Neuronal stem cell (in vitro differentiated cells): Measurements from ENCODE around the gene COL6A3.

ENCODE experiments used
- DNase-seq: peaks from one replicate; pipeline ENCODE4 v3.0.0-alpha.2; 2013; ENCODE audit warnings: low spot score
- H2AFZ ChIP-seq: one replicate; pipeline ENCODE4 v1.6.1; 2013; ENCODE audit warnings: mild to moderate bottlenecking, low read length, inconsistent platforms
- H2AK5ac ChIP-seq: 2 replicates; pipeline ENCODE4 v1.6.1; 2013; ENCODE audit warnings: low read depth, mild to moderate bottlenecking, inconsistent platforms, low read length, moderate library complexity, mixed read lengths
- H2BK120ac ChIP-seq: 2 replicates; pipeline ENCODE4 v1.6.1; 2013; ENCODE audit warnings: low read depth, mild to moderate bottlenecking, inconsistent platforms, low read length, moderate library complexity, mixed read lengths
- H2BK12ac ChIP-seq: one replicate; pipeline ENCODE4 v1.6.1; 2013; ENCODE audit warnings: low read length, inconsistent platforms
- H2BK15ac ChIP-seq: 2 replicates; pipeline ENCODE4 v1.6.1; 2013; ENCODE audit warnings: mild to moderate bottlenecking, low read length, inconsistent platforms, mixed read lengths
- H2BK5ac ChIP-seq: one replicate; pipeline ENCODE4 v1.6.1; 2013; ENCODE audit warnings: inconsistent platforms, mild to moderate bottlenecking, low read length, moderate library complexity
- H3K14ac ChIP-seq: one replicate; pipeline ENCODE4 v1.6.1; 2013; ENCODE audit warnings: low read length, inconsistent platforms
- H3K18ac ChIP-seq: 2 replicates; pipeline ENCODE4 v1.6.1; 2013; ENCODE audit warnings: low read length, inconsistent platforms
- H3K23ac ChIP-seq: 2 replicates; pipeline ENCODE4 v1.6.1; 2013; ENCODE audit warnings: low read depth, mild to moderate bottlenecking, mixed read lengths, low read length, inconsistent platforms; ENCODE audit not compliant: poor library complexity
- H3K27ac ChIP-seq: replicated peaks from 3 replicates; pipeline ENCODE4 v1.5.1; 2013; ENCODE audit warnings: low read length, inconsistent platforms
- H3K27me3 ChIP-seq, 3 experiments: 2 replicates each; pipeline ENCODE4 v1.6.1; 2013; ENCODE audit warnings: low read length in 3 of 3, mild to moderate bottlenecking in 2 of 3, inconsistent platforms in 1 of 3, low read depth in 1 of 3, mixed read lengths in 1 of 3, moderate library complexity in 1 of 3; ENCODE audit not compliant: control insufficient read depth in 3 of 3, insufficient read depth in 3 of 3
- H3K36me3 ChIP-seq, 2 donors: replicated peaks in 1 of 2; 2 replicates each; pipeline ENCODE4 v1.6.1; 2013; ENCODE audit warnings: low read length in 2 of 2; ENCODE audit not compliant: control insufficient read depth in 2 of 2, insufficient read depth in 2 of 2
- H3K4ac ChIP-seq: 2 replicates; pipeline ENCODE4 v1.6.1; 2013; ENCODE audit warnings: inconsistent platforms, mild to moderate bottlenecking, low read length, moderate library complexity
- H3K4me1 ChIP-seq, 2 donors: 1 replicate in 1 of 2; 2 replicates in 1 of 2; pipeline ENCODE4 v1.6.1; 2013; ENCODE audit warnings: low read length in 2 of 2, low read depth in 1 of 2; ENCODE audit not compliant: control insufficient read depth in 2 of 2, insufficient read depth in 1 of 2
- H3K4me2 ChIP-seq: one replicate; pipeline ENCODE4 v1.6.1; 2013; ENCODE audit warnings: mild to moderate bottlenecking, low read length, inconsistent platforms; ENCODE audit not compliant: insufficient read depth, poor library complexity, severe bottlenecking
- H3K4me3 ChIP-seq, 2 donors: 2 replicates each; pipeline ENCODE4 v1.5.1; 2013; ENCODE audit warnings: low read length in 2 of 2, mild to moderate bottlenecking in 2 of 2, inconsistent platforms in 1 of 2, moderate library complexity in 1 of 2
- H3K79me1 ChIP-seq: one replicate; pipeline ENCODE4 v1.6.1; 2013; ENCODE audit warnings: low read depth, mild to moderate bottlenecking, inconsistent platforms, low read length, moderate library complexity
- H3K9ac ChIP-seq: one replicate; pipeline ENCODE4 v1.6.1; 2013; ENCODE audit warnings: mild to moderate bottlenecking, low read depth, low read length, inconsistent platforms; ENCODE audit not compliant: poor library complexity
- H3K9me3 ChIP-seq, 2 donors: replicated peaks in 1 of 2; 2 replicates each; pipeline versions ENCODE3 to v1.6.1; 2013; ENCODE audit warnings: low read length in 2 of 2, mild to moderate bottlenecking in 2 of 2, inconsistent platforms in 1 of 2, low read depth in 1 of 2, mixed read lengths in 1 of 2, moderate library complexity in 1 of 2; ENCODE audit not compliant: control insufficient read depth in 2 of 2, insufficient read depth in 1 of 2
- H4K8ac ChIP-seq: one replicate; pipeline ENCODE4 v1.6.1; 2013; ENCODE audit warnings: low read depth, mild to moderate bottlenecking, inconsistent platforms, low read length, moderate library complexity
- H4K91ac ChIP-seq: one replicate; pipeline ENCODE4 v1.6.1; 2013; ENCODE audit warnings: low read length, low read depth, mild to moderate bottlenecking, inconsistent platforms; ENCODE audit not compliant: poor library complexity
- WGBS, 2 donors: extraction: QIAGEN DNeasy Blood & Tissue Kit; methylation state at CpG; one replicate each; pipeline ENCODE4 v1.1.7; 2013; ENCODE audit warnings: missing lambda C conversion rate in 2 of 2, mixed read lengths in 1 of 2; ENCODE audit not compliant: insufficient read length in 2 of 2, insufficient replicate concordance in 1 of 2; ENCODE audit errors: extremely low coverage in 2 of 2; 5-methylcytosine and 5-hydroxymethylcytosine counted together

COL6A3 gene

GRCh38 chr2:237449193-237449881 is 35.4 kb upstream of the COL6A3 start:
- Histone ChIP-seq H3K9me3 (no peaks in the 10 kb centered on the region), H3K79me1 (no peaks in the 10 kb centered on the region), H3K18ac (no peak overlapping the region), H3K4me3 (no peak overlapping the region), H3K4ac (no peak overlapping the region), H3K23ac (no peak overlapping the region), H2BK12ac (no peak overlapping the region), H3K27ac (no peak overlapping the region), H4K91ac (no peak overlapping the region), H2BK5ac (no peak overlapping the region), H3K27me3 (peaks cover 0 to 3% (median 0%) of the 10 kb centered on the region in 3 experiments), H3K4me2 (no peak overlapping the region), H3K9ac (no peak overlapping the region), H3K36me3 (no peaks in the 10 kb centered on the region), H3K14ac (no peak overlapping the region), H3K4me1 (no peaks in the 10 kb centered on the region), H2BK15ac (no peak overlapping the region), H2AFZ (no peak overlapping the region), H2BK120ac (no peak overlapping the region), H4K8ac (no peak overlapping the region), H2AK5ac (no peak overlapping the region)
- no peak for DNase-seq
- WGBS, 2 donors = no CpG with 5 or more reads among the region's 13 CpGs

- Histone ChIP-seq H3K18ac (no peak overlapping the region), H3K14ac (no peak overlapping the region), H2AFZ (no peak overlapping the region), H3K4me1 (no peaks in the 10 kb centered on the region), H2BK5ac (no peak overlapping the region), H3K4me2 (no peak overlapping the region), H3K23ac (no peak overlapping the region), H3K79me1 (no peaks in the 10 kb centered on the region), H2BK12ac (no peak overlapping the region), H2BK120ac (no peak overlapping the region), H3K36me3 (no peaks in the 10 kb centered on the region), H3K27me3 (peaks cover 0 to 3% (median 0%) of the 10 kb centered on the region in 3 experiments), H3K4me3 (no peak overlapping the region), H4K91ac (no peak overlapping the region), H3K4ac (no peak overlapping the region), H4K8ac (no peak overlapping the region), H3K9me3 (no peaks in the 10 kb centered on the region), H3K9ac (no peak overlapping the region), H2BK15ac (no peak overlapping the region), H3K27ac (no peak overlapping the region), H2AK5ac (no peak overlapping the region)
- no CpG with 5 or more reads among the region's 6 CpGs for WGBS, 2 donors
- DNase-seq = no peak
Measured at GRCh38 chr2:237448626-237449025, 34.7 kb upstream of the COL6A3 start.

- Histone ChIP-seq H3K23ac (no peak overlapping the region), H2AFZ (no peak overlapping the region), H2BK5ac (no peak overlapping the region), H2BK15ac (no peak overlapping the region), H3K27me3 (peaks cover 0 to 3% (median 0%) of the 10 kb centered on the region in 3 experiments), H3K27ac (no peak overlapping the region), H3K9me3 (no peaks in the 10 kb centered on the region), H3K4me2 (no peak overlapping the region), H4K91ac (no peak overlapping the region), H3K36me3 (no peaks in the 10 kb centered on the region), H3K18ac (peak overlapping the region; percentile 6), H4K8ac (no peak overlapping the region), H3K14ac (no peak overlapping the region), H3K9ac (no peak overlapping the region), H3K4me1 (no peaks in the 10 kb centered on the region), H2BK120ac (no peak overlapping the region), H3K4me3 (no peak overlapping the region), H2BK12ac (no peak overlapping the region), H2AK5ac (no peak overlapping the region), H3K79me1 (no peaks in the 10 kb centered on the region), H3K4ac (no peak overlapping the region)
- no CpG with 5 or more reads among the region's 7 CpGs for WGBS, 2 donors
- no peak for DNase-seq
Measured at GRCh38 chr2:237448171-237448570, 34.2 kb upstream of the COL6A3 start.

- no peak overlapping the region for H3K4ac ChIP-seq
- no peak overlapping the region for H2AK5ac ChIP-seq
- no peak overlapping the region for H3K4me2 ChIP-seq
- H3K27ac ChIP-seq = no peak overlapping the region
- H3K14ac ChIP-seq = no peak overlapping the region
- H3K4me1 ChIP-seq = no peaks in the 10 kb centered on the region
- H3K9me3 ChIP-seq = no peaks in the 10 kb centered on the region
- H3K79me1 ChIP-seq = no peaks in the 10 kb centered on the region
- no peak overlapping the region for H4K91ac ChIP-seq
- WGBS, 2 donors = no CpG with 5 or more reads among the region's 11 CpGs
- H3K23ac ChIP-seq = no peak overlapping the region
- H3K36me3 ChIP-seq = no peaks in the 10 kb centered on the region
- no peak overlapping the region for H2BK5ac ChIP-seq
- DNase-seq = no peak
- H3K9ac ChIP-seq = no peak overlapping the region
- no peak overlapping the region for H2BK12ac ChIP-seq
- H3K18ac ChIP-seq = no peak overlapping the region
- H4K8ac ChIP-seq = no peak overlapping the region
- no peak overlapping the region for H3K4me3 ChIP-seq
- H2BK15ac ChIP-seq = no peak overlapping the region
- no peak overlapping the region for H2BK120ac ChIP-seq
- H3K27me3 ChIP-seq = peaks cover 0 to 3% (median 0%) of the 10 kb centered on the region in 3 experiments
- no peak overlapping the region for H2AFZ ChIP-seq
Measured at GRCh38 chr2:237447496-237447895, 33.5 kb upstream of the COL6A3 start.
